Tibial artery (tissue), 4 donors: ENCODE data around the gene GRID2.

Experiments
- DNase-seq, 2 donors: peaks; one replicate each; pipeline ENCODE4 v3.0.0-alpha.2; 2019
- H3K27ac ChIP-seq, 2 donors: fragments of 200-600 bp; sonication (generic) in 1 of 2; 1 replicate in 1 of 2; 2 replicates in 1 of 2; pipeline ENCODE4 v1.5.1; 2018 to 2019; ENCODE audit warnings: mild to moderate bottlenecking in 1 of 2
- H3K27me3 ChIP-seq, 2 donors: fragments of 200-600 bp; sonication (generic) in 1 of 2; one replicate each; pipeline versions ENCODE4 v1.5.1 to v1.6.0; 2016 to 2019
- H3K36me3 ChIP-seq, 3 donors: fragments of 200-600 bp; sonication (generic) in 2 of 3; one replicate each; pipeline ENCODE4 v1.5.1; 2016 to 2019; ENCODE audit warnings: mild to moderate bottlenecking in 2 of 3
- H3K4me1 ChIP-seq, 4 donors: fragments of 200-600 bp; sonication (generic) in 2 of 4; 1 replicate in 3 of 4; 2 replicates in 1 of 4; pipeline ENCODE4 v1.5.1; 2016 to 2019
- H3K4me3 ChIP-seq, 2 donors: fragments of 200-600 bp; sonication (generic) in 1 of 2; 1 replicate in 1 of 2; 2 replicates in 1 of 2; pipeline ENCODE4 v1.5.1; 2018 to 2019; ENCODE audit warnings: mild to moderate bottlenecking in 2 of 2
- H3K9me3 ChIP-seq, 3 donors: fragments of 200-600 bp; sonication (generic) in 1 of 3; one replicate each; pipeline ENCODE4 v1.5.1; 2016 to 2019
- CTCF ChIP-seq, 2 experiments: fragments of 200-600 bp in 1 of 2; fragments of 450-650 bp in 1 of 2; IDR thresholded peaks; one replicate each; pipeline ENCODE4 v1.5.1; 2017 to 2019; ENCODE audit warnings: antibody characterized with exemption in 2 of 2, mild to moderate bottlenecking in 1 of 2, moderate library complexity in 1 of 2
- intact Hi-C: fragments of 100-400 bp; cut with DNase I; formaldehyde crosslinking; loops from one replicate; pipeline ENCODE4 v1.15.0; 2023; ENCODE audit warnings: low total_unique reads

GRID2 gene

GRCh38 chr4:93578942-93579341 is 1275.2 kb downstream of the GRID2 start:
- Histone ChIP-seq H3K27me3 (no peaks in the 10 kb centered on the region), H3K4me1 (no peaks in the 10 kb centered on the region), H3K4me3 (no peak overlapping the region), H3K36me3 (no peaks in the 10 kb centered on the region), H3K27ac (no peak overlapping the region), H3K9me3 (peaks cover 0 to 3% (median 3%) of the 10 kb centered on the region in 3 donors)
- intact Hi-C loops = no loop called here
- DNase-seq = no peak
- TF ChIP-seq CTCF (IDR thresholded peaks at IDR 0.05) = no peak

GRCh38 chr4:93605163-93605562 is 1301.4 kb downstream of the GRID2 start:
- Histone ChIP-seq H3K27me3 (no peaks in the 10 kb centered on the region), H3K4me1 (no peaks in the 10 kb centered on the region), H3K27ac (no peak overlapping the region), H3K36me3 (no peaks in the 10 kb centered on the region), H3K9me3 (peaks cover 0 to 3% (median 0%) of the 10 kb centered on the region in 3 donors), H3K4me3 (no peak overlapping the region)
- intact Hi-C loops = no loop called here
- TF ChIP-seq CTCF (IDR thresholded peaks at IDR 0.05) = no peak
- DNase-seq = no peak

GRCh38 chr4:93617606-93618005 is 1313.8 kb downstream of the GRID2 start:
- Histone ChIP-seq H3K4me1 (no peaks in the 10 kb centered on the region), H3K27ac (no peak overlapping the region), H3K27me3 (no peaks in the 10 kb centered on the region), H3K4me3 (no peak overlapping the region), H3K9me3 (no peaks in the 10 kb centered on the region), H3K36me3 (no peaks in the 10 kb centered on the region)
- intact Hi-C loops = no loop called here
- no peak for TF ChIP-seq CTCF (IDR thresholded peaks at IDR 0.05)
- DNase-seq = no peak

- intact Hi-C loops = no loop called here
- H3K4me1 ChIP-seq = no peaks in the 10 kb centered on the region
These were observed 1330.0 kb downstream of the GRID2 start for GRCh38 chr4:93633721-93634120.

GRCh38 chr4:93635943-93636342 is 1332.2 kb downstream of the GRID2 start:
- H3K36me3 ChIP-seq = no peaks in the 10 kb centered on the region
- intact Hi-C loops = no loop called here
- H3K9me3 ChIP-seq = no peaks in the 10 kb centered on the region
- no peak overlapping the region for H3K4me3 ChIP-seq
- no peak overlapping the region for H3K27ac ChIP-seq
- H3K27me3 ChIP-seq = no peaks in the 10 kb centered on the region
- TF ChIP-seq CTCF (IDR thresholded peaks at IDR 0.05) = no peak
- H3K4me1 ChIP-seq = no peaks in the 10 kb centered on the region
- no peak for DNase-seq

More at GRCh38 chr4:93633721-93634120, 1330.0 kb downstream of the GRID2 start:
- Histone ChIP-seq H3K9me3 (no peaks in the 10 kb centered on the region), H3K4me3 (no peak overlapping the region), H3K27ac (no peak overlapping the region), H3K36me3 (no peaks in the 10 kb centered on the region), H3K27me3 (no peaks in the 10 kb centered on the region)
- TF ChIP-seq CTCF (IDR thresholded peaks at IDR 0.05) = no peak
- DNase-seq = no peak

GRCh38 chr4:93645120-93645519 is 1341.4 kb downstream of the GRID2 start:
- H3K36me3 ChIP-seq = no peaks in the 10 kb centered on the region
- no peak overlapping the region for H3K4me3 ChIP-seq
- no peak overlapping the region for H3K27ac ChIP-seq
- H3K27me3 ChIP-seq = no peaks in the 10 kb centered on the region
- intact Hi-C loops = no loop called here
- TF ChIP-seq CTCF (IDR thresholded peaks at IDR 0.05) = no peak
- H3K4me1 ChIP-seq = no peaks in the 10 kb centered on the region
- H3K9me3 ChIP-seq = no peaks in the 10 kb centered on the region
- DNase-seq = no peak
